ENCODE measurements around the gene ANKRD13A. TPM values are rescaled to one million over a fixed set of nuclear protein-coding genes. Genes with fewer than 3 reads are reported as not detected.
"Not testable (repeated sequence)": the region's sequence is repeated elsewhere in the genome, so short reads cannot be mapped to it uniquely, and the experiment has no call there.

Gene ANKRD13A
- total RNA-seq, 1 donor from 2014 or later, result 25.1 TPM

- Mint-ChIP-seq H3K27ac (no peak overlapping the region), H3K9me3 (no peaks in the 10 kb centered on the region), H3K4me3 (no peak overlapping the region)
Observed at GRCh38 chr12:110065540-110065939, 66.3 kb downstream of the ANKRD13A start.

GRCh38 chr12:110067531-110067930 is 68.3 kb downstream of the ANKRD13A start:
- no peaks in the 10 kb centered on the region for H3K4me1 Mint-ChIP-seq
- H3K9me3 Mint-ChIP-seq, result no peaks in the 10 kb centered on the region
- no peak overlapping the region for H3K27ac Mint-ChIP-seq
- DNase-seq (ENCODE audit: low spot score in 2 of 2, unreplicated experiment in 2 of 2), result no peak
- no peaks in the 10 kb centered on the region for H3K36me3 Mint-ChIP-seq
- no peak overlapping the region for H3K4me3 Mint-ChIP-seq
- no peak for TF ChIP-seq CTCF (IDR thresholded peaks at IDR 0.05; ENCODE audit: unreplicated experiment)
- peaks cover 5% of the 10 kb centered on the region for H3K27me3 Mint-ChIP-seq (ENCODE audit: low read depth)

More at GRCh38 chr12:110065540-110065939, 66.3 kb downstream of the ANKRD13A start:
- no peak for DNase-seq (ENCODE audit: low spot score in 2 of 2, unreplicated experiment in 2 of 2)
- H3K4me1 Mint-ChIP-seq, result no peaks in the 10 kb centered on the region
- TF ChIP-seq CTCF (IDR thresholded peaks at IDR 0.05; ENCODE audit: unreplicated experiment), result no peak
- peaks cover 4% of the 10 kb centered on the region for H3K27me3 Mint-ChIP-seq (ENCODE audit: low read depth)
- H3K36me3 Mint-ChIP-seq, result no peaks in the 10 kb centered on the region

- not testable (repeated sequence) for DNase-seq (ENCODE audit: low spot score in 2 of 2, unreplicated experiment in 2 of 2); H3K4me3 Mint-ChIP-seq; H3K27ac Mint-ChIP-seq; H3K9me3 Mint-ChIP-seq; H3K36me3 Mint-ChIP-seq; H3K4me1 Mint-ChIP-seq; H3K27me3 Mint-ChIP-seq (ENCODE audit: low read depth)
Observed at GRCh38 chr12:110068115-110068514, 68.9 kb downstream of the ANKRD13A start.

GRCh38 chr12:110068654-110069053 is 69.4 kb downstream of the ANKRD13A start:
- no peaks in the 10 kb centered on the region for H3K4me1 Mint-ChIP-seq
- TF ChIP-seq CTCF (IDR thresholded peaks at IDR 0.05; ENCODE audit: unreplicated experiment), result no peak
- DNase-seq (ENCODE audit: low spot score in 2 of 2, unreplicated experiment in 2 of 2), result no peak
- H3K27ac Mint-ChIP-seq, result no peak overlapping the region
- H3K27me3 Mint-ChIP-seq (ENCODE audit: low read depth), result peaks cover 9% of the 10 kb centered on the region
- no peaks in the 10 kb centered on the region for H3K9me3 Mint-ChIP-seq
- H3K4me3 Mint-ChIP-seq, result no peak overlapping the region
- H3K36me3 Mint-ChIP-seq, result no peaks in the 10 kb centered on the region

GRCh38 chr12:110071504-110071903 is 72.3 kb downstream of the ANKRD13A start:
- no peak overlapping the region for H3K4me3 Mint-ChIP-seq
- TF ChIP-seq CTCF (IDR thresholded peaks at IDR 0.05; ENCODE audit: unreplicated experiment), result no peak
- H3K27ac Mint-ChIP-seq, result no peak overlapping the region
- no peak for DNase-seq (ENCODE audit: low spot score in 2 of 2, unreplicated experiment in 2 of 2)
- H3K27me3 Mint-ChIP-seq (ENCODE audit: low read depth), result peaks cover 9% of the 10 kb centered on the region
- H3K9me3 Mint-ChIP-seq, result no peaks in the 10 kb centered on the region
- H3K4me1 Mint-ChIP-seq, result peaks cover 8% of the 10 kb centered on the region
- no peaks in the 10 kb centered on the region for H3K36me3 Mint-ChIP-seq

- H3K27ac Mint-ChIP-seq, result no peak overlapping the region
- no peak for TF ChIP-seq CTCF (IDR thresholded peaks at IDR 0.05; ENCODE audit: unreplicated experiment)
- H3K9me3 Mint-ChIP-seq, result no peaks in the 10 kb centered on the region
- H3K27me3 Mint-ChIP-seq (ENCODE audit: low read depth), result peaks cover 9% of the 10 kb centered on the region
- no peak for DNase-seq (ENCODE audit: low spot score in 2 of 2, unreplicated experiment in 2 of 2)
- H3K4me1 Mint-ChIP-seq, result peaks cover 8% of the 10 kb centered on the region
- no peak overlapping the region for H3K4me3 Mint-ChIP-seq
- H3K36me3 Mint-ChIP-seq, result no peaks in the 10 kb centered on the region
Observed at GRCh38 chr12:110071967-110072366, 72.7 kb downstream of the ANKRD13A start.

- H3K4me1 Mint-ChIP-seq; H3K27me3 Mint-ChIP-seq (ENCODE audit: low read depth); H3K4me3 Mint-ChIP-seq; H3K27ac Mint-ChIP-seq; H3K9me3 Mint-ChIP-seq; H3K36me3 Mint-ChIP-seq; DNase-seq (ENCODE audit: low spot score in 2 of 2, unreplicated experiment in 2 of 2): not testable (repeated sequence)
Observed at GRCh38 chr12:110072636-110073035, 73.4 kb downstream of the ANKRD13A start.
